Breast epithelium (tissue), 4 donors: ENCODE results near the gene CRELD2. TPM values are rescaled to one million over a fixed set of nuclear protein-coding genes. Genes with fewer than 3 reads are reported as not detected.

Source experiments
- DNase-seq, 2 donors: peaks; one replicate each; pipeline ENCODE4 v3.0.0-alpha.2; 2019; ENCODE audit warnings: low spot score in 2 of 2
- H3K27ac ChIP-seq, 2 donors: fragments of 200-600 bp; sonication (generic) in 1 of 2; one replicate each; pipeline ENCODE4 v1.5.1; 2016 to 2019; ENCODE audit warnings: mild to moderate bottlenecking in 1 of 2
- H3K27me3 ChIP-seq, 2 donors: fragments of 200-600 bp; sonication (generic) in 1 of 2; one replicate each; pipeline versions ENCODE4 v1.5.1 to v1.6.0; 2017 to 2019; ENCODE audit warnings: control low read depth in 1 of 2, mild to moderate bottlenecking in 1 of 2
- H3K36me3 ChIP-seq: fragments of 200-600 bp; one replicate; pipeline ENCODE4 v1.5.1; 2019
- H3K4me1 ChIP-seq, 2 donors: fragments of 200-600 bp; sonication (generic); one replicate each; pipeline ENCODE4 v1.5.1; 2016 to 2019; ENCODE audit warnings: control low read depth in 1 of 2
- H3K4me3 ChIP-seq, 3 donors: fragments of 200-600 bp; sonication (generic); 1 replicate in 2 of 3; 2 replicates in 1 of 3; pipeline ENCODE4 v1.5.1; 2016 to 2019; ENCODE audit warnings: mild to moderate bottlenecking in 3 of 3, moderate library complexity in 2 of 3
- H3K9me3 ChIP-seq, 2 donors: fragments of 200-600 bp; sonication (generic) in 1 of 2; one replicate each; pipeline ENCODE4 v1.5.1; 2016 to 2019; ENCODE audit warnings: control low read depth in 1 of 2
- CTCF ChIP-seq, 3 donors: fragments of 450-650 bp; IDR thresholded peaks; one replicate each; pipeline ENCODE4 v1.5.1; 2016 to 2017; ENCODE audit warnings: antibody characterized with exemption in 3 of 3, mild to moderate bottlenecking in 3 of 3, moderate library complexity in 3 of 3
- POLR2A ChIP-seq: fragments of 450-650 bp; IDR thresholded peaks from one replicate; pipeline ENCODE4 v1.6.1; 2016; ENCODE audit warnings: antibody characterized with exemption, mild to moderate bottlenecking, moderate library complexity
- POLR2AphosphoS5 ChIP-seq, 3 donors: sonication (generic); formaldehyde crosslinking; IDR thresholded peaks; one replicate each; pipeline ENCODE4 v1.6.1; 2017; ENCODE audit warnings: antibody characterized with exemption in 3 of 3
- intact Hi-C: fragments of 100-400 bp; cut with DNase I; formaldehyde crosslinking; loops from one replicate; pipeline ENCODE4 v1.15.1; 2023; ENCODE audit warnings: low total_unique reads
- total RNA-seq, 3 donors: library from RNA; depleted of rRNA; stranded (reverse); fragments of >200 nt; gene quantifications; one replicate each; pipeline ENCODE4 v1.1.0, GENCODE V29; 2016

The CRELD2 gene
- total RNA-seq, 3 donors from 2014 or later: 20.6 to 59.3 (median 39.5) TPM

GRCh38 chr22:49907807-49908206 lies 10.6 kb upstream of the CRELD2 start:
- Histone ChIP-seq H3K27me3 (no peaks in the 10 kb centered on the region), H3K9me3 (no peaks in the 10 kb centered on the region), H3K36me3 (peaks cover 9% of the 10 kb centered on the region), H3K4me1 (no peaks in the 10 kb centered on the region), H3K4me3 (no peak overlapping the region), H3K27ac (no peak overlapping the region)
- no peak for DNase-seq
- intact Hi-C loops: no loop called here
- TF ChIP-seq POLR2AphosphoS5 (IDR thresholded peaks at IDR 0.05): no peak
- no peak for TF ChIP-seq CTCF (IDR thresholded peaks at IDR 0.05)
- TF ChIP-seq POLR2A: no peak

GRCh38 chr22:49909476-49910205 lies 8.8 kb upstream of the CRELD2 start:
- intact Hi-C loops: no loop called here
- H3K9me3 ChIP-seq: no peaks in the 10 kb centered on the region
- no peak for TF ChIP-seq POLR2A
- no peak for TF ChIP-seq CTCF (IDR thresholded peaks at IDR 0.05)
- no peak for TF ChIP-seq POLR2AphosphoS5 (IDR thresholded peaks at IDR 0.05)
- no peak overlapping the region for H3K27ac ChIP-seq
- peaks cover 8% of the 10 kb centered on the region for H3K36me3 ChIP-seq
- no peak overlapping the region for H3K4me3 ChIP-seq
- H3K4me1 ChIP-seq: no peaks in the 10 kb centered on the region
- no peak for DNase-seq
- H3K27me3 ChIP-seq: no peaks in the 10 kb centered on the region

GRCh38 chr22:49910229-49911155 lies 7.9 kb upstream of the CRELD2 start:
- intact Hi-C loops: no loop called here
- Histone ChIP-seq H3K27ac (no peak overlapping the region), H3K4me3 (no peak overlapping the region), H3K4me1 (no peaks in the 10 kb centered on the region), H3K36me3 (peaks cover 8% of the 10 kb centered on the region), H3K9me3 (no peaks in the 10 kb centered on the region), H3K27me3 (no peaks in the 10 kb centered on the region)
- no peak for DNase-seq
- TF ChIP-seq CTCF (IDR thresholded peaks at IDR 0.05) (no peak), POLR2AphosphoS5 (IDR thresholded peaks at IDR 0.05) (no peak), POLR2A (no peak)

GRCh38 chr22:49911881-49912625 lies 6.4 kb upstream of the CRELD2 start:
- H3K4me3 ChIP-seq: no peak overlapping the region
- no peak for DNase-seq
- no peak overlapping the region for H3K27ac ChIP-seq
- no peak for TF ChIP-seq CTCF (IDR thresholded peaks at IDR 0.05)
- TF ChIP-seq POLR2AphosphoS5 (IDR thresholded peaks at IDR 0.05): no peak
- no peak for TF ChIP-seq POLR2A
- no peaks in the 10 kb centered on the region for H3K27me3 ChIP-seq
- H3K4me1 ChIP-seq: no peaks in the 10 kb centered on the region
- no peaks in the 10 kb centered on the region for H3K9me3 ChIP-seq
- H3K36me3 ChIP-seq: peaks cover 8% of the 10 kb centered on the region
- intact Hi-C loops: no loop called here
